ENCODE measurements around the gene FBXL19.
A peak's percentile ranks its signal among the peaks of the same experiment; 100 is the strongest.

The FBXL19 gene

GRCh38 chr16:30920891-30921290 lies 2.5 kb upstream of the FBXL19 start:
- no peak overlapping the region for H3K4me3 ChIP-seq (ENCODE audit: low read depth, low read length)
- TF ChIP-seq CTCF (IDR thresholded peaks at IDR 0.05; ENCODE audit: low read depth, low read length) = no peak

GRCh38 chr16:30921459-30921747 lies 2.0 kb upstream of the FBXL19 start:
- peak overlapping the region; percentile 63 for H3K4me3 ChIP-seq (ENCODE audit: low read depth, low read length)
- TF ChIP-seq CTCF (IDR thresholded peaks at IDR 0.05; ENCODE audit: low read depth, low read length) = no peak

GRCh38 chr16:30921748-30922419 lies 1.5 kb upstream of the FBXL19 start:
- peak overlapping the region; percentile 63 for H3K4me3 ChIP-seq (ENCODE audit: low read depth, low read length)
- peak; percentile 78 for TF ChIP-seq CTCF (IDR thresholded peaks at IDR 0.05; ENCODE audit: low read depth, low read length)

GRCh38 chr16:30922420-30922959 lies 882 bp upstream of the FBXL19 start:
- peak overlapping the region; percentile 90 for H3K4me3 ChIP-seq (ENCODE audit: low read depth, low read length)
- TF ChIP-seq CTCF (IDR thresholded peaks at IDR 0.05; ENCODE audit: low read depth, low read length) = no peak

- TF ChIP-seq CTCF (IDR thresholded peaks at IDR 0.05; ENCODE audit: low read depth, low read length) = no peak
Observed at GRCh38 chr16:30922960-30923535, 324 bp upstream of the FBXL19 start.

GRCh38 chr16:30924076-30924912 lies 922 bp downstream of the FBXL19 start:
- no peak for TF ChIP-seq CTCF (IDR thresholded peaks at IDR 0.05; ENCODE audit: low read depth, low read length)
- H3K4me3 ChIP-seq (ENCODE audit: low read depth, low read length) = peak overlapping the region; percentile 90

More at GRCh38 chr16:30922960-30923535, 324 bp upstream of the FBXL19 start:
- peak overlapping the region; percentile 90 for H3K4me3 ChIP-seq (ENCODE audit: low read depth, low read length)

Data from WI38 (cell line).